OCI-M2 (cell line): ENCODE measurements around the gene KPNA4.
"Not testable (repeated sequence)": the region's sequence is repeated elsewhere in the genome, so short reads cannot be mapped to it uniquely, and the experiment has no call there.

Source experiments
- DNase-seq: peaks from one replicate; lab custom pipeline; 2025; ENCODE audit not compliant: unreplicated experiment; lab: John Stamatoyannopoulos, UW

Gene KPNA4, protein sequence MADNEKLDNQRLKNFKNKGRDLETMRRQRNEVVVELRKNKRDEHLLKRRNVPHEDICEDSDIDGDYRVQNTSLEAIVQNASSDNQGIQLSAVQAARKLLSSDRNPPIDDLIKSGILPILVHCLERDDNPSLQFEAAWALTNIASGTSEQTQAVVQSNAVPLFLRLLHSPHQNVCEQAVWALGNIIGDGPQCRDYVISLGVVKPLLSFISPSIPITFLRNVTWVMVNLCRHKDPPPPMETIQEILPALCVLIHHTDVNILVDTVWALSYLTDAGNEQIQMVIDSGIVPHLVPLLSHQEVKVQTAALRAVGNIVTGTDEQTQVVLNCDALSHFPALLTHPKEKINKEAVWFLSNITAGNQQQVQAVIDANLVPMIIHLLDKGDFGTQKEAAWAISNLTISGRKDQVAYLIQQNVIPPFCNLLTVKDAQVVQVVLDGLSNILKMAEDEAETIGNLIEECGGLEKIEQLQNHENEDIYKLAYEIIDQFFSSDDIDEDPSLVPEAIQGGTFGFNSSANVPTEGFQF

DNA sequence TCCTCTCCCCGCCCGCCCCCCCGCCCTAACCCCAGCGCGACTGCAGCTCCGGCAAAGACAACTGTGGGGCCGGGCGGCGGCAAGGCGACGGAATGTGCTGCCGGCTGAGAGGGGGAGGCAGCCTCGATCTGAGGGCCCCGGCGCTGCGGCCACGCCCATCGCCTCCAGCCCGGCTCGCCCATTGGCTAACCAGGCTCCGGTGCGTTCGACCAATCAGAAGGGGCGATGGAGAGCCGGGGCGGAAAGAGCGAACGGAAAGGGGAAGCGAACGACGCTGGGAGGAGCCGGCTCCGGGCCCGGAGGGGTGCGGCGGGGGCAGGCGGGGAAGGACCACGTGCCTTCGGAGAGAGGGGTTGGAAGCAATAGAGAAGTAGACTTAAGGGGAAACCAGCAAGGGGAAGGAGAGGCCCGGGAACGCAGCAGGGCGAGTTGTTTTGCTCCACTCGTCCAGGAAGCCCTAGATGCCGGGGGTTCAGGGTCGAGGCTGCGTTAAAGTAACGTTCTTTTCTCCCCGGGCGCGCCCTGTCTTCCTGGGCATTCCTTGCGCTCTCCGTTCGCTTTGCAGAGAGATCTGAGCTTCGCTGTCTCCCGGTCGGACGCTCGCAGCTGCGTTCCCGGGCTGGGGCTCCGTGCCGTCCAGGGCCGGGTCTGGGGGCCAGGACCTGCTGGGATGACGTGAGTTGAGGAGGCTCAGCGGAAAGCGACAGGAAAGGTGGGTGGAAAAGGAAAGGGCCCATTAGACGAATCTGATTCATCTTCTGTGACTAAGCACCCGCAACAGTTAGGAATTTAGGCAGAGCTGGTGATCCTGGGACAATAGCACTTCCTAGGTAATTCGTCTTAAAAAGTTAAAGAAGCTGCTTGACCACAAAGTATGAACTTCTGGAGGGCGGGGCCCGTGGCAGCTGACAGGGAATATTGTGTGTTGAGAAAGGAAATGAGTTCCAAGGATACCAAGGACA lies at the start of gene KPNA4:
TSS of gene KPNA4 (minus strand) at position 130 of the 962 bp plus-strand sequence. CDS start 289 bp downstream, outside the sequence.
- DNase-seq, result peak; percentile 64

DNA sequence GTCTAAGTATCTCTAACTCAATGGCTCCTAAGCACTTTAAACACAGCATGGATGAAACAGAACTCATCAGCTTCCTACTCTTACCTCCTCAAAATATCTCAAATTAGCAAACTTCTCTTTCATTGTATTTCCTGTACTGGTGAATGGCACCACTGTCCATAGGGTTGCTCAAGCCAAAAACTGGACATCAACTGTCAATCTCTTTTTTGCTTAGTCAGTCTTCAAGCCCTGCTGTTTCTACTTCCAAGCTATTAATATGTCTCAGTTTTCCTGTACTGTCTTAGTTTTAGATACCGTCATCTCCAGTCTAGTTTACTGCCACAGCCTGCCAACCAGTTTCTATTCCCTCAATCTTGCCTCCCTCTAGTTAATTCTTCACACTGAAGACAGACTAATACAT lies 48.3 kb upstream of the KPNA4 start:
- DNase-seq, result no peak

DNA sequence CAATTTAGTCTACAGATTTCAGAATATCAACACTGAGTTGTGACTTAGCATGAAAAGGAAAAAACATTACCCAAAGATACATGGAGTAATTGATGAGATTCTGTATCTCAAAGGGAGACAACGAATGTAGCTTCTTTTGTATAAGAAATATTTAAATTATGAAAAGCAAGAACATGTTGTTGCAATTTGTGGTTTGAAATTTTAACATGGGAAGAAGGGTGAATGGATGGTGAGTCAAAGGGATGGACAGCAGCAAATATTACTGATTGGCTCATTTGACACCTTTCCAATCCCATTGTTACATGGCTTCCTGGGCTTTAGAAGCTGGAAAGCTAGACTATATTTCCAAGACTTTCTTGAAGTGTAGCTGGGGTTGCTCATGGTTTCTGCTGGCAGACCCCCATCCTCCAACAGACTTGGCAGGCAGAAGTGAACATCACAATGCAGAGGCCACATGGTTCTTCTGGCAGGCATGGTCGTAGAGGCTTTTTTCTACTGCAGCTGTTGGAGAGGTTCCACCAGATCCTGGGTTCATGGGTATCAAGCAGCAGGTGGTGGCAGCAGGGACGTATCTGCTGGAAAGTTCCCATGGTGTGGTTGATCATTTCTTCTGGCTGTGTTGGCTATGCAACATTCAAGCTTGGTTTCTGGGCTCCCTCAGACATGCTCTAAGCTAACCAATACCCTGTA lies 47.2 kb upstream of the KPNA4 start:
- DNase-seq, result no peak

DNA sequence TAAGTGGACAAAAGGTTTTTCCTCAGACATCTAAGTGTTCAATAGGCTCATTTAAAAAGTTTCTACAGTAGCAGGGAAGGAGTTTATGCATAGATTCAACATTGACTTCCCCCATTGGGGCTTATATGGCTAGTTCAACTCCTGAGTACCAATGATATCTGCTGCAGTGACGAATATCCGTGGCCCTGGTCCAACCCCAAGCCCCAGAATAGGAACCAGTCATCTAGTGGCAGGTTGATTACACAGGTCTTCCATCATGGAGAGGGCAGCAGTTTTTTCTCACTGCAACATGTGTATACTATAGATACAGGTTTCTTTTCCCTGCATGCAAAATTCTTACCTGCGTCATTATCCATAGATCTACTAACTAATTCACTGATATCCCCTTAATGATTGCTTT lies 45.8 kb upstream of the KPNA4 start:
- no peak for DNase-seq

DNA sequence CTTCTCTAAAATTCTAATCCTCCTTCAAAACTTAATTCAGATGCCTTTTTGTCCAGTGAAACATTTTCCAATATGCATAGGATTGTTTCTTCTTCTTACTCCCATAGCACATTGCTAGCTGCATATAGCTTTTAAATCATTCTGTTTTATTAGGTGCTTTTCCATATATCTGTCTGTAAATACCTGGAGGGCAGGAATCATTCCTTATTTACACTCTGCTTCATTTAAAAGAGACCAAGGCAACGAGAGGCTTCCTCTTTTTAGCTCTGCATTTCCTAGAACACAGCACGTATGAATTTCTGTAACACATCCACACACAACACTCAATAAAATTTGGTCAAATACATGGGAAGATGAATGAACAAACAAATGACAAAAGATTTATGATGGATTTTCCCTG lies 43.5 kb upstream of the KPNA4 start:
- DNase-seq, result no peak

DNA sequence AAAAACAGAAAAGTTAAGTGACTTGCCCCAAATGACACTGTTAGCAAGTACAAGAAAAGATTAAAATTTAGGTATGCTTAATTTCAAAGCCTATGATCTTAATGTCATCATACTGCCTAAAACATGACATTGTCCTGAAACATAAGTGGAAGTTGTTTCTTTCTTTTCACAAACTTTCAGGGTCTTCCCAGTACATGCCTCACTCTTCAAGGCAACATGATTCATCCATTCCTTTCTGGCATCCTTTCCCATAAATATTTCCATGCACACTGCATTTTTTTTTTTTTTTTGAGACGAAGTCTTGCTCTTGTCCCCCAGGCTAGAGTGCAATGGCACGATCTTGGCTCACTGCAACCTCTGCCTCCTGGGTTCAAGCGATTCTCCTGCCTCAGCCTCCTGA lies 42.5 kb upstream of the KPNA4 start:
- no peak for DNase-seq

DNA sequence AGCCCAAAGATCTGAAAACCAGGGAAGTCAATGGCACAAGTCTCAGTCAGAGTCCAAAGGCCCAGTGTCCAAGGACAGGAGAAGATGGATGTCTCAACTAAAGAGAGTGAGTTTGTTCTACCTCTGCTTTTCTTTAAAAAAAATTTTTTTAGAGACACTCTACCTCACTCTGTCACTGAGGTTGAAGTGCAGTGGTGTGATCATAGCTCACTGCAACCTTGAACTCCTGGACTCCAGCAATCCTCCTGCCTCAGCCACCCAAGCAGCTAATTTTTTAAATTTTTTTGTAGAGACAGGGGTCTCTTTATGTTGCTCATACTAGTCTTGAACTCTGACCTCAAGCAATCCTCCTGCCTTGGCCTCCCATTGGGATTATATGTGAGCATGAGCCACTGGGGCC lies 39.9 kb upstream of the KPNA4 start:
- DNase-seq, result no peak

DNA sequence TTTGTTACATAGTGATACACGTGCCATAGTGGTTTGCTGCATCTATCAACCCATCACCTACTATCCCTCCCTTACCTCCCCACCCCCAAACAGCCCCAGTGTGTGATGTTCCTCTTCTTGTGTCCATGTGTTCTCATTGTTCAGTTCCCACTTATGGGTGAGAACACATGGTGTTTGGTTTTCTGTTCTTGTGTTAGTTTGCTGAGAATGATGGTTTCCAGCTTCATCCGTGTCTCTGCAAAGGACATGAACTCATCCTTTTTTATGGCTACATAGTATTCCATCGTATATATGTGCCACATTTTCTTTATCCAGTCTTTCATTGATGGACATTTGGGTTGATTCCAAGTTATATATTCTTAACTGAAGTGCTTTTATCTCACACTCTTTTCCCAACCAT lies 38.5 kb upstream of the KPNA4 start:
- not testable (repeated sequence) for DNase-seq

DNA sequence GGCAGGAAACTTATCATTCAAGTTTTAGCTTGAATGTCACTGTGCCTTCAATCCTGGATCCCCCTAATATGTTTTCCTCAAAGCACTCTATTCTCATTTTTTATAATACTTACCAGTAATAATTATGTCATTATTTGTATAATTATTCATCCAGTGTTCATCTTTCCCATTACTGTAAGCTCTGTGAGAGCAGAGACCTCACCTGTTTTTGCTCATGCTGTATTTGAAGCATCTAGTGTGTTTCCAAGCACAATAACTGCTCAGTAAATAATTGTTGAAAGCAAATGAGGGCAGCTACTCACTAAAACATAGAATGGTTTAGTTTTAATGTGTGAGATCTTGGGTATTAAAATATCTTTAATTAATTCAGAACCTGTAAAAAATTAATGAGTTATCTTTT lies 36.9 kb upstream of the KPNA4 start:
- DNase-seq, result no peak

DNA sequence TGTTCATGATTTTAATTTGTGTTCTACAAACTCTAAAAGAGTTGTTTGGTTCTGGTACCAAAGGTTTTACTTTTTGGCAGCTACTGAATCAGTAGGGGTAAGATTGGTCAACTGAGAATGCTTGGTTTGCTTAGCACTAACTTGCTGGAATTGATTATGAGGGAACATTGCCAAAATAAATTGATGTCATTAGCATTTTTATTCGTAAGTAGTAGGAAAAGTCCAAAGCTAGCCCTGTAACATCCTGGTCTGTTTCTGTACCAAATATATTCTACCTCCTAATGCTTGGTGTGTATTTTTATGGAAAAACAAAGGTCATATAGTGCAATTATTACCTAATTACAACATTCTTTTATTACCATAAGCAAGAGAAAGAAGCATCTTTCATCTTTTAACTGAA lies 35.9 kb upstream of the KPNA4 start:
- DNase-seq, result no peak

DNA sequence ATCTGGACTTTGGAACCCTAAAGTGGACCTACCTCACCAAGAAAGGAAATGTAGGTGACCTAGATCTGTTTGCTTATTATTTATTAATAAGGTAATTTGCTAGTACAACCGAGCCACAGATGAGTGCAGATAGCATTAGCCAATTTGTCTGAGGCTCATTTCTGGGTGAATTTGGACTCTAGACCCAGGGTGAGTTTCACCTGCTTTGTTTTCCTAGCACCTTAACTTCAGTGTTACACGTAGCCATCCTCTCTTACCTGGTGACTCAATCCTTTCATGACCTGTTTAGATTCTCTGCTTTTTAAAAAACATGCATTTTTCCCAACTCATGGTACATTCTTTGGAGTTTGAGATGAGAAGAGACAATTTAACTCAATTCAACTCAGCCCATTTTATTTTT lies 33.5 kb upstream of the KPNA4 start:
- no peak for DNase-seq

DNA sequence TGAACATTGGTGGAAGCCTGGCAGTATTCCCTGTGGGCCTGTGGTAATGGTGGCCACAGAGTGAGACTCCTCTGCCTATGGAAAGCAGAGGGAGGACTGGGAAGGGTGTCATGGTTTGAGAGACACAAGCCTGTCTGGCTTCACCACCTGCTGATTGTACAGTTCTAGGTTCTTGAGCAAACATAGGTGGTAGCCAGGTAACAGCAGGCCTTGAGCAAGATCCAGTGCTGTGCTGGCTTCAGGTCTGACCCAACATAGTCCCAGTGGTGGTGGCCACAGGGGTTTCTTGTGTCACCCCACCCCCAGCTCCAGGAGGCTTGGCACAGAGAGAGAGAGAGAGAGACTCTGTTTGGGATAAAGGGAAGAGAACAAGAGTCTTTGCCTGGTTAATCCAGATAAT lies 22.7 kb upstream of the KPNA4 start:
- no peak for DNase-seq

DNA sequence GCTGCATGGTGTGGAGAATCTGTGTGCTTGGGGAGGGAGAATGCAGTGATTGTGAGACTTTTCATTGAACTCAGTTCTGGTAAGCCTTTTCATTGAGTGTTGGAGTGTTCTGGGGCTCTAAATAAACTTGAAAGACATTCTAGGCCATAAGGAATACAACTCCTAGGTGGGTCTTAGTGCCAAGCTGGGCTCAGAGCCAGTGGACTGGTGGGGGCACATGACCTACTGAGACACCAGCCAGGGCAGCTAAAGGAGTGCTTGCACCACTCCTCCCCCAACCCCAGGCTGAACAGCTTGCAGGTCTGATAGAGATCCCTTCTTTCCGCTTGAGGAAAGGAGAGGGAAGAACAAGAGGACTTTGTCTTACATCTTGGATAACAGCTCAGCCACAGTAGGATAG lies 21.7 kb upstream of the KPNA4 start:
- DNase-seq, result no peak

DNA sequence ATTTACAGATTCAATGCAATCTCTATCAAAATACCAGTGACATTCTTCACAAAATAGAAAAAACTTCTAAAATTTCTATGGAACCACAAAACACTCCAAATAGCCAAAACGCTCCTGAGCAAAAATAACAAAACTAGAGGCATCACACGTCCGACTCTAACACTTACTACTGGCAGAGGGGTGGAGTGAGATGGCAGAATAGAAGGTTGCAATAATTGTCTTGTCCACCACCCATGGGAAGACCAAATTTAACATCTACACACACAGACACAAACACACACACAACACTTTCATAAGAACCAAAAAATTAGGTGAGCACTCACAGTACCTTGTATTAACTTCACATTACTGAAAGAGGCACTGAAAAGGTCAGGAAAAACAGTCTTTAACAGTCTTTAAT lies 21.3 kb upstream of the KPNA4 start:
- DNase-seq, result no peak

DNA sequence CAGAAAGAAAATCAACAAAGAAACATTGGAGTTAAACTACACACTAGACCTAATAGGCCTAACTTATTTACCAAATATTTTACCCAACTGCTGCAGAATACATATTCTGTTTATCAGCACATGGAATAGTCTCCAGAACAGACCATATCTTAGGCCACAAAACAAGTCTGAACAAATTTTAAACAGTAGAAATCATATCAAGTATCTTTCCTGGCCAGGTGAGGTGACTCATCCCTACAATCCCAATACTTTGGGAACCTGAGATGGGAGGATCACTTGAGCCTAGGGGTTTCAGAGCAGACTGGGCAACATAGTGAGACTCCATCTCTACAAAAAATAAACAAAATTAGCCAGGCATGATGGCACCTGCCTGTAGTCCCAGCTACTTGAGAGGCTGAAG lies 18.1 kb upstream of the KPNA4 start:
- DNase-seq, result no peak

DNA sequence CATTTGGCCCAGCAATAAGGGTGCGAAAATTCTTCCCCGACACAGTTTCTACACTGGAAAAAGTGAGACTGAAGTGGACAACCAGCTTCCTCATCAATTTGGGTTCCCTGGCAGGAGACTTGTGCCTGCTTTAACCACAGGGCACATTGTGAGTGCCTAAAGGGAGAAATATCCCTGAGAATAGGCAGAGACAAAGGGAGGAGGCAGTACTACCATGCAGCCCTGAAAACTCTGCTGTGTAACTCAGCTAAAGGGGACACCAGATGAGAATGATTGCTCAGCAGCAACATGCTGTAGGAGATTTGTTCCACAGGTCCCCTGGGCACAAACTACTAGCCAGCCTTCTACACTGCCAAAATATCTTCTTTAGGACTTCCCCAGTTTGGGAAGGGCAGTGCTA lies 15.6 kb upstream of the KPNA4 start:
- no peak for DNase-seq

DNA sequence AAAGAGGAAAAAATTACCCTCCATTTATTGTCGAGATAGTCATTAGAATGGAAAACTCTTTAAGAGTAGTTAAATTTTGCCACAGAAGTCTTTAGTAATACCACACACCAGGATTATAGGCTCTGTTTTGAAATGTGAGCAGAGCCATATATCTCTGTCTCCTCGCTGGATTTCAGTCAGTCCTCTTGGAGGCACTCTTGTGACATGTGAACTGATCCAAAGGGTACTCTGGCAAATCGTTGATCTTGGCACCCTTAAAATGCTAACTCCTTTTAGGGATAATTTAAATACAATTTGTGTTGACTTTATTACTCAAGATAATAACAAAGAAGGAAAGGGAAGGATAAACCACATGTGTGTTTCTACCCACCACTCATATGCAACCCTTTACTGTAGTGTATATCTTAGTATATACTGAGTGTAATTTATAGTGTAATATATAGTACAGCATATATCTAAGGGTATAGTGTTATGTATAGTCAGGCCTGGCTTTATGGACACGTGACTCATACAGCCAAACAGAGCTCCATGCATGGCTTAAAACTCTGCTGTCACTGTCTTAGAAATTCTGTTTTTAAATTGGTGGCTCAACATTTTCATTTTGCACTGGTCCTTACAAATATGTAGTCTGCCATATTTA lies 12.3 kb upstream of the KPNA4 start:
- no peak for DNase-seq

DNA sequence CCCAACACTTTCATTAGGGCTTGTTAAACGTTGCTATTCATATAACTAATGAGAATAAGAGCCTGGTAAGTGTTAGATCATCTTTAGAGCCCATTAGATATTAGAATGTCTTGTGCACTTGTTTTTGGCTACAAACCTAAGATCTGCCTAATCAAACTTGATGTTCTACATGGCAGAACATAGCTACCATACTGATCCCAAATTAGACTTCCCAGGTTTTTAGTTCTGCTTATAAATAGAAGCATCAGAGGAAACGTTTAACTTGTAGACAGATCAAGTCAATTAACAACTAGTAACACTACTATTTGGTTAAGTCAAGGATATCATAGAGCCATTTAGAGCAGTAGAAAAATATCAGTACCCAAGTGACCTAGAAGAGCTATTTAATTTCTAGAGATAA lies 11.7 kb upstream of the KPNA4 start:
- DNase-seq, result no peak

DNA sequence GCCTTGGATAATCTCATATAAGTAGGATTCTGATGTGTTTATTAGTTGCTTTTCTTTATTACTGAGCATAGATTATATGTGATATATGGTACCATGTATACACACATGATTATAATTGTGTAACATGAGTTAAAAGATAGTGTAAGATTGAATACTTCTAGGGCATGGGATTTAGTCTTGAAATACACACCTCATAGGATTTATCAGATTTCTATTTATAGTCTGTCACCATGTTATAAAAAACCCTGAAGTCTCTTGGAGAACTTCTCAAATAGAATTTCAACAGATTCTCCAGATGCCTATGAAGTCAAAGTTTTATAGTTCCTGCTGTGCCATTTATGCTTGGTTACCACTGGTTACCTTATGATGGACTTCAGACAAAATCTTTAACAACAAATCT lies 11.2 kb upstream of the KPNA4 start:
- no peak for DNase-seq

DNA sequence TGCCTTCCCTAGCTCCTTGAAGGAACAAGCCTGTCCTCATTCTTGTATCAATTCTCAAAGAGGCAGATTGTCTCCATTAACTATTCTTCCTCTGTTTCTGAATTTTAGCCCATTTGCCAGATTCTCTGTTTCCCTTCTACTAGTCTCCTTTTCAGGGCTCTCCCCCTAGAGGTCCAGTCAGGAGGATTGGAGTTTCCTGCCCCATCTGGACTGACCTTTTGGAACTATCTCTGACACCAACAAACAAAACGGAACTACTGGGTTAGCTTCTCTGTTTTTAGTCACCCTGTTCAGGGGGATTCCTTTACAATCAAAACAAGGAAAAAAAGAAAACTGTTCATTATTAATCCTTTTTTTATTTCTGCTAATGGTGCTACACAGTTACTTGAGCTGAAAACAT lies 10.2 kb upstream of the KPNA4 start:
- no peak for DNase-seq

DNA sequence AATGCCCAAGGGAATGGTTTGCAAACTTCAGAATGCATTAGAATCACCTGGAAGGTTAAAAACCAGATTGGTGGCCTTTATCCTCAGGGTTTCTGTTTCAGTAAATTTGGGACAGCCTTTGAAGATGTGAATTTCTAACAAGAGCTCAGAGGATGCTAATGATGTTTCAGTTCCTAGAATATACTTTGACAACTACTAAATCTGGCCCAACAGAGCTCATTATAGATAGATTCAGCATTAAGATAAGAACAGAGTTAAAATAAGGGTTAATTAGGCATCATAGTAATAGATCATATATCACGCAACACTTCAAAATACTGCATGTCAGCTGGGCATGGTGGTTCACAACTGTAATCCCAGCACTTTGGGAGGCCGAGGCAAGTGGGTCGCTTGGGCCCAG lies 9.3 kb upstream of the KPNA4 start:
- DNase-seq, result no peak
